ENCODE measurements around the gene CDK19. TPM values are rescaled to one million over a fixed set of nuclear protein-coding genes. Genes with fewer than 3 reads are reported as not detected.
A peak's percentile ranks its signal among the peaks of the same experiment; 100 is the strongest.

The CDK19 gene
- total and polyA plus RNA-seq, 2 of the 13 experiments (the other 11 are each of a cell fraction or from before 2014, with no cell fraction given) = 13.4 to 27.0 TPM

DNA sequence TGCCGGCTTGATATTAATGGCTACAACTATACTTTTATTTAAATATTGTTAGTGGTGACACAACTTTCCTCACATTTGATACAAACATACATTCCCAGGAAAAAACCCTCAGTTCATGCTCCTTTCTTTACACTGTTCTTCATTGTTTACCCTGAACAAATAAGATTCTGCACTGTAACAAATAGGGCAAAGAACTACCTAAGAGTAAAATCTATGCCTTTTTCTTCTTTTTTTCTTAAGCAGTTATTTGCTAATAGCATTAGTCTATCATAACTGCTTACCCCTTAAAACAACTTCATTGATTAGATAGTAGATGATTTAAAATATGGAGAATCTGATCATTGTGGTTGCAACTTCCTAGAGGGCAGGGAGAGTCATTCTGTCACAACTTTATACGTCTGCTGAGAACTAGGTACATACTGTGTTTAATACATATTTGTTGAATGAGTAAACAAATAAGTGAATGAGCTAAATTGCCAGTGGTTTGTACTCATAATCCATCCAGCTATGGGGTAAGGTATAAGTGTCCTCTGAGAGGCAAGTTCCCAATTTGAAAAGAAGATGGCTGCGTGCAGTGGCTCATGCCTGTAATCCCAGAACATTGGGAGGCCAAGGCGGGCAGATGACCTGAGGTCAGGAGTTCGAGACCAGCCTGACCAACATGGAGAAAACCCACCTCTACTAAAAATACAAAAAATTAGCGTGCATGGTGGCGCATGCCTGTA is 161.0 kb downstream of the CDK19 start (continued):
- TF ChIP-seq, protein P1, sequence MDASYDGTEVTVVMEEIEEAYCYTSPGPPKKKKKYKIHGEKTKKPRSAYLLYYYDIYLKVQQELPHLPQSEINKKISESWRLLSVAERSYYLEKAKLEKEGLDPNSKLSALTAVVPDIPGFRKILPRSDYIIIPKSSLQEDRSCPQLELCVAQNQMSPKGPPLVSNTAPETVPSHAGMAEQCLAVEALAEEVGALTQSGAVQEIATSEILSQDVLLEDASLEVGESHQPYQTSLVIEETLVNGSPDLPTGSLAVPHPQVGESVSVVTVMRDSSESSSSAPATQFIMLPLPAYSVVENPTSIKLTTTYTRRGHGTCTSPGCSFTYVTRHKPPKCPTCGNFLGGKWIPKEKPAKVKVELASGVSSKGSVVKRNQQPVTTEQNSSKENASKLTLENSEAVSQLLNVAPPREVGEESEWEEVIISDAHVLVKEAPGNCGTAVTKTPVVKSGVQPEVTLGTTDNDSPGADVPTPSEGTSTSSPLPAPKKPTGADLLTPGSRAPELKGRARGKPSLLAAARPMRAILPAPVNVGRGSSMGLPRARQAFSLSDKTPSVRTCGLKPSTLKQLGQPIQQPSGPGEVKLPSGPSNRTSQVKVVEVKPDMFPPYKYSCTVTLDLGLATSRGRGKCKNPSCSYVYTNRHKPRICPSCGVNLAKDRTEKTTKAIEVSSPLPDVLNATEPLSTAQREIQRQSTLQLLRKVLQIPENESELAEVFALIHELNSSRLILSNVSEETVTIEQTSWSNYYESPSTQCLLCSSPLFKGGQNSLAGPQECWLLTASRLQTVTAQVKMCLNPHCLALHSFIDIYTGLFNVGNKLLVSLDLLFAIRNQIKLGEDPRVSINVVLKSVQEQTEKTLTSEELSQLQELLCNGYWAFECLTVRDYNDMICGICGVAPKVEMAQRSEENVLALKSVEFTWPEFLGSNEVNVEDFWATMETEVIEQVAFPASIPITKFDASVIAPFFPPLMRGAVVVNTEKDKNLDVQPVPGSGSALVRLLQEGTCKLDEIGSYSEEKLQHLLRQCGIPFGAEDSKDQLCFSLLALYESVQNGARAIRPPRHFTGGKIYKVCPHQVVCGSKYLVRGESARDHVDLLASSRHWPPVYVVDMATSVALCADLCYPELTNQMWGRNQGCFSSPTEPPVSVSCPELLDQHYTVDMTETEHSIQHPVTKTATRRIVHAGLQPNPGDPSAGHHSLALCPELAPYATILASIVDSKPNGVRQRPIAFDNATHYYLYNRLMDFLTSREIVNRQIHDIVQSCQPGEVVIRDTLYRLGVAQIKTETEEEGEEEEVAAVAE (CRISPR knock-in tag; IDR thresholded peaks at IDR 0.05; ENCODE audit: borderline replicate concordance) = no peak
- TF ChIP-seq ZNF530 (CRISPR knock-in tag; IDR thresholded peaks at IDR 0.05; ENCODE audit: low read depth) = no peak
- no peak for TF ChIP-seq ZMYM2 (CRISPR knock-in tag; IDR thresholded peaks at IDR 0.05)
- no peak for TF ChIP-seq ZSCAN21 (CRISPR knock-in tag; IDR thresholded peaks at IDR 0.05; ENCODE audit: borderline replicate concordance)
- TF ChIP-seq KDM3A (CRISPR knock-in tag; IDR thresholded peaks at IDR 0.05; ENCODE audit: low read depth) = 0 out of 2 replicates have a peak, but pooled peaks have one; percentile 38
- TF ChIP-seq PCBP2 (optimal IDR thresholded peaks at IDR 0.05; ENCODE audit: low read depth, low read length, poor library complexity, severe bottlenecking) = no peak
- TF ChIP-seq, protein P2, sequence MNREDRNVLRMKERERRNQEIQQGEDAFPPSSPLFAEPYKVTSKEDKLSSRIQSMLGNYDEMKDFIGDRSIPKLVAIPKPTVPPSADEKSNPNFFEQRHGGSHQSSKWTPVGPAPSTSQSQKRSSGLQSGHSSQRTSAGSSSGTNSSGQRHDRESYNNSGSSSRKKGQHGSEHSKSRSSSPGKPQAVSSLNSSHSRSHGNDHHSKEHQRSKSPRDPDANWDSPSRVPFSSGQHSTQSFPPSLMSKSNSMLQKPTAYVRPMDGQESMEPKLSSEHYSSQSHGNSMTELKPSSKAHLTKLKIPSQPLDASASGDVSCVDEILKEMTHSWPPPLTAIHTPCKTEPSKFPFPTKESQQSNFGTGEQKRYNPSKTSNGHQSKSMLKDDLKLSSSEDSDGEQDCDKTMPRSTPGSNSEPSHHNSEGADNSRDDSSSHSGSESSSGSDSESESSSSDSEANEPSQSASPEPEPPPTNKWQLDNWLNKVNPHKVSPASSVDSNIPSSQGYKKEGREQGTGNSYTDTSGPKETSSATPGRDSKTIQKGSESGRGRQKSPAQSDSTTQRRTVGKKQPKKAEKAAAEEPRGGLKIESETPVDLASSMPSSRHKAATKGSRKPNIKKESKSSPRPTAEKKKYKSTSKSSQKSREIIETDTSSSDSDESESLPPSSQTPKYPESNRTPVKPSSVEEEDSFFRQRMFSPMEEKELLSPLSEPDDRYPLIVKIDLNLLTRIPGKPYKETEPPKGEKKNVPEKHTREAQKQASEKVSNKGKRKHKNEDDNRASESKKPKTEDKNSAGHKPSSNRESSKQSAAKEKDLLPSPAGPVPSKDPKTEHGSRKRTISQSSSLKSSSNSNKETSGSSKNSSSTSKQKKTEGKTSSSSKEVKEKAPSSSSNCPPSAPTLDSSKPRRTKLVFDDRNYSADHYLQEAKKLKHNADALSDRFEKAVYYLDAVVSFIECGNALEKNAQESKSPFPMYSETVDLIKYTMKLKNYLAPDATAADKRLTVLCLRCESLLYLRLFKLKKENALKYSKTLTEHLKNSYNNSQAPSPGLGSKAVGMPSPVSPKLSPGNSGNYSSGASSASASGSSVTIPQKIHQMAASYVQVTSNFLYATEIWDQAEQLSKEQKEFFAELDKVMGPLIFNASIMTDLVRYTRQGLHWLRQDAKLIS (CRISPR knock-in tag; IDR thresholded peaks at IDR 0.05) = no peak
- TF ChIP-seq, protein P3, sequence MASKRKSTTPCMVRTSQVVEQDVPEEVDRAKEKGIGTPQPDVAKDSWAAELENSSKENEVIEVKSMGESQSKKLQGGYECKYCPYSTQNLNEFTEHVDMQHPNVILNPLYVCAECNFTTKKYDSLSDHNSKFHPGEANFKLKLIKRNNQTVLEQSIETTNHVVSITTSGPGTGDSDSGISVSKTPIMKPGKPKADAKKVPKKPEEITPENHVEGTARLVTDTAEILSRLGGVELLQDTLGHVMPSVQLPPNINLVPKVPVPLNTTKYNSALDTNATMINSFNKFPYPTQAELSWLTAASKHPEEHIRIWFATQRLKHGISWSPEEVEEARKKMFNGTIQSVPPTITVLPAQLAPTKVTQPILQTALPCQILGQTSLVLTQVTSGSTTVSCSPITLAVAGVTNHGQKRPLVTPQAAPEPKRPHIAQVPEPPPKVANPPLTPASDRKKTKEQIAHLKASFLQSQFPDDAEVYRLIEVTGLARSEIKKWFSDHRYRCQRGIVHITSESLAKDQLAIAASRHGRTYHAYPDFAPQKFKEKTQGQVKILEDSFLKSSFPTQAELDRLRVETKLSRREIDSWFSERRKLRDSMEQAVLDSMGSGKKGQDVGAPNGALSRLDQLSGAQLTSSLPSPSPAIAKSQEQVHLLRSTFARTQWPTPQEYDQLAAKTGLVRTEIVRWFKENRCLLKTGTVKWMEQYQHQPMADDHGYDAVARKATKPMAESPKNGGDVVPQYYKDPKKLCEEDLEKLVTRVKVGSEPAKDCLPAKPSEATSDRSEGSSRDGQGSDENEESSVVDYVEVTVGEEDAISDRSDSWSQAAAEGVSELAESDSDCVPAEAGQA (IDR thresholded peaks at IDR 0.05; ENCODE audit: low read depth) = no peak
- TF ChIP-seq, protein P3 (CRISPR knock-in tag; IDR thresholded peaks at IDR 0.05; ENCODE audit: borderline replicate concordance) = no peak
- TF ChIP-seq, protein P4, sequence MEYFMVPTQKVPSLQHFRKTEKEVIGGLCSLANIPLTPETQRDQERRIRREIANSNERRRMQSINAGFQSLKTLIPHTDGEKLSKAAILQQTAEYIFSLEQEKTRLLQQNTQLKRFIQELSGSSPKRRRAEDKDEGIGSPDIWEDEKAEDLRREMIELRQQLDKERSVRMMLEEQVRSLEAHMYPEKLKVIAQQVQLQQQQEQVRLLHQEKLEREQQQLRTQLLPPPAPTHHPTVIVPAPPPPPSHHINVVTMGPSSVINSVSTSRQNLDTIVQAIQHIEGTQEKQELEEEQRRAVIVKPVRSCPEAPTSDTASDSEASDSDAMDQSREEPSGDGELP (IDR thresholded peaks at IDR 0.05; ENCODE audit: borderline replicate concordance, low read depth) = no peak

Measured in HepG2 (cell line).